Smooth muscle cell (in vitro differentiated cells): ENCODE measurements around the gene ULK4. TPM values are rescaled to one million over a fixed set of nuclear protein-coding genes. Genes with fewer than 3 reads are reported as not detected.

Source experiments
- DNase-seq: peaks from one replicate; lab custom pipeline; 2025; ENCODE audit not compliant: unreplicated experiment; lab: John Stamatoyannopoulos, UW
- H2AFZ ChIP-seq: fragments of 200-600 bp; sonication (generic); 2 replicates; pipeline ENCODE4 v1.6.0; 2016; ENCODE audit warnings: antibody characterized with exemption, low read depth, mild to moderate bottlenecking
- H3F3A ChIP-seq: fragments of 200-600 bp; sonication (generic); 2 replicates; pipeline ENCODE4 v1.6.0; 2017; ENCODE audit warnings: antibody characterized with exemption, low read depth
- H3K27ac ChIP-seq: fragments of 200-600 bp; sonication (generic); 2 replicates; pipeline ENCODE4 v1.5.1; 2016; ENCODE audit warnings: low read depth, mild to moderate bottlenecking
- H3K27me3 ChIP-seq: fragments of 200-600 bp; sonication (generic); 2 replicates; pipeline ENCODE4 v1.6.1; 2016; ENCODE audit warnings: low read depth, mild to moderate bottlenecking
- H3K36me3 ChIP-seq: fragments of 200-600 bp; sonication (generic); 2 replicates; pipeline ENCODE4 v1.5.1; 2016; ENCODE audit warnings: low read depth
- H3K4me1 ChIP-seq: fragments of 200-600 bp; sonication (generic); 2 replicates; pipeline ENCODE4 v1.5.1; 2016; ENCODE audit warnings: low read depth
- H3K4me2 ChIP-seq: fragments of 200-600 bp; sonication (generic); 2 replicates; pipeline ENCODE4 v1.6.0; 2016; ENCODE audit warnings: mild to moderate bottlenecking
- H3K4me3 ChIP-seq: fragments of 200-600 bp; sonication (generic); 2 replicates; pipeline ENCODE4 v1.5.1; 2016; ENCODE audit warnings: mild to moderate bottlenecking
- H3K79me2 ChIP-seq: fragments of 200-600 bp; sonication (generic); 2 replicates; pipeline ENCODE4 v1.6.0; 2016; ENCODE audit warnings: low read depth, mild to moderate bottlenecking
- H3K9ac ChIP-seq: fragments of 200-600 bp; sonication (generic); 2 replicates; pipeline ENCODE4 v1.6.0; 2016; ENCODE audit warnings: low read depth
- H3K9me3 ChIP-seq: fragments of 200-600 bp; sonication (generic); replicated peaks from 2 replicates; pipeline ENCODE4 v1.5.1; 2016; ENCODE audit warnings: low read depth
- H4K20me1 ChIP-seq: fragments of 200-600 bp; sonication (generic); 2 replicates; pipeline ENCODE4 v1.6.0; 2016; ENCODE audit warnings: low read depth
- WGBS: methylation state at CpG from one replicate; pipeline ENCODE4 v1.1.7; 2016; ENCODE audit warnings: low lambda C conversion rate; 5-methylcytosine and 5-hydroxymethylcytosine counted together
- polyA plus RNA-seq: library from polyadenylated mRNA; unstranded; fragments of >200 nt; fragmentation: Nextera tagmentation; extraction: Ambion mirVana; gene quantifications from 2 replicates; pipeline ENCODE4 v1.2.1, GENCODE V29; 2016
- total RNA-seq: library from RNA; depleted of rRNA; stranded (reverse); fragments of >200 nt; gene quantifications from 2 replicates; pipeline ENCODE4 v1.2.3, GENCODE V29; 2014
- TF ChIP-seq, protein P1 (sequence below): fragments of 200-600 bp; sonication (generic); IDR thresholded peaks from 2 replicates; pipeline ENCODE4 v1.5.1; 2017; ENCODE audit warnings: borderline replicate concordance, mild to moderate bottlenecking, antibody characterized with exemption; ENCODE audit not compliant: insufficient read depth, poor library complexity, severe bottlenecking

ULK4 gene
- total and polyA plus RNA-seq, 2 experiments from 2014 or later = 4.3 to 14.2 TPM

- no peak for DNase-seq
- no peaks in the 10 kb centered on the region for H3K9me3 ChIP-seq
- H3K27ac ChIP-seq = peak overlapping the region; percentile 83
- H3K79me2 ChIP-seq = peaks cover 17% of the 10 kb centered on the region
- H3K9ac ChIP-seq = no peak overlapping the region
- WGBS = 82% methylated on average over 4 of the region's 4 CpGs
- peaks cover 75% of the 10 kb centered on the region for H3F3A ChIP-seq
- no peak overlapping the region for H2AFZ ChIP-seq
- peaks cover 5% of the 10 kb centered on the region for H3K4me1 ChIP-seq
- no peak overlapping the region for H3K4me3 ChIP-seq
- peaks cover 34% of the 10 kb centered on the region for H3K36me3 ChIP-seq
- TF ChIP-seq, protein P1, sequence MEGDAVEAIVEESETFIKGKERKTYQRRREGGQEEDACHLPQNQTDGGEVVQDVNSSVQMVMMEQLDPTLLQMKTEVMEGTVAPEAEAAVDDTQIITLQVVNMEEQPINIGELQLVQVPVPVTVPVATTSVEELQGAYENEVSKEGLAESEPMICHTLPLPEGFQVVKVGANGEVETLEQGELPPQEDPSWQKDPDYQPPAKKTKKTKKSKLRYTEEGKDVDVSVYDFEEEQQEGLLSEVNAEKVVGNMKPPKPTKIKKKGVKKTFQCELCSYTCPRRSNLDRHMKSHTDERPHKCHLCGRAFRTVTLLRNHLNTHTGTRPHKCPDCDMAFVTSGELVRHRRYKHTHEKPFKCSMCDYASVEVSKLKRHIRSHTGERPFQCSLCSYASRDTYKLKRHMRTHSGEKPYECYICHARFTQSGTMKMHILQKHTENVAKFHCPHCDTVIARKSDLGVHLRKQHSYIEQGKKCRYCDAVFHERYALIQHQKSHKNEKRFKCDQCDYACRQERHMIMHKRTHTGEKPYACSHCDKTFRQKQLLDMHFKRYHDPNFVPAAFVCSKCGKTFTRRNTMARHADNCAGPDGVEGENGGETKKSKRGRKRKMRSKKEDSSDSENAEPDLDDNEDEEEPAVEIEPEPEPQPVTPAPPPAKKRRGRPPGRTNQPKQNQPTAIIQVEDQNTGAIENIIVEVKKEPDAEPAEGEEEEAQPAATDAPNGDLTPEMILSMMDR = no peak
- H4K20me1 ChIP-seq = peaks cover 71% of the 10 kb centered on the region
- no peak overlapping the region for H3K4me2 ChIP-seq
- no peaks in the 10 kb centered on the region for H3K27me3 ChIP-seq
Measured at GRCh38 chr3:41241161-41241560, 720.7 kb downstream of the ULK4 start.

- no peak for DNase-seq
- Histone ChIP-seq H2AFZ (no peak overlapping the region), H3K27me3 (no peaks in the 10 kb centered on the region), H3K27ac (peak overlapping the region; percentile 43), H3F3A (peaks cover 83% of the 10 kb centered on the region), H3K36me3 (peaks cover 40% of the 10 kb centered on the region), H3K4me2 (no peak overlapping the region), H3K9ac (no peak overlapping the region), H3K9me3 (no peaks in the 10 kb centered on the region), H3K79me2 (peaks cover 23% of the 10 kb centered on the region), H3K4me1 (peaks cover 10% of the 10 kb centered on the region), H3K4me3 (no peak overlapping the region), H4K20me1 (peaks cover 87% of the 10 kb centered on the region)
- TF ChIP-seq, protein P1 = no peak
- 56% methylated on average over 2 of the region's 2 CpGs for WGBS
Measured at GRCh38 chr3:41239587-41239986, 722.3 kb downstream of the ULK4 start.

DNA sequence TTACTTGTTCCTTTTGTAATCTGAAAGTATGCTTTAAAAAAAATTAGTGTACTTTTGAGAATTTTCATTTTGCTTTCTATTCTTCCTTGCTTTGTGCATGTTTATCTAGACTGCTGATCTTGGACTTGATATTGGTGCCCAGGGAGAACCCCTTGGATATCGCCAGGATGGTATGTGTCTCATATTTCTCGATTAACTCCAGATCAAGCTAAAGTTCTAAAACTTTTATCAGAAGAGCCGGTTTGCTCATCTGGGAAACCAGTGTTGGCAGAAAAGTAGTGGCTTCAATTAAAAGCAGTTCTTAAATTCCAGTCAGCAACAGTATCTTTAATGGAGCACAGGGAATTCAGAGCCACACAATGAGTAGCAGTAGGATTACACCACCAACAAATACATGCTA, 724.0 kb downstream of the ULK4 start:
- H2AFZ ChIP-seq = no peak overlapping the region
- WGBS = 91% methylated on average over 3 of the region's 3 CpGs
- no peak for DNase-seq
- peaks cover 100% of the 10 kb centered on the region for H4K20me1 ChIP-seq
- H3K4me1 ChIP-seq = peaks cover 10% of the 10 kb centered on the region
- no peaks in the 10 kb centered on the region for H3K9me3 ChIP-seq
- peaks cover 81% of the 10 kb centered on the region for H3F3A ChIP-seq
- H3K4me2 ChIP-seq = no peak overlapping the region
- H3K27ac ChIP-seq = peak overlapping the region; percentile 37
- H3K36me3 ChIP-seq = peaks cover 56% of the 10 kb centered on the region
- H3K27me3 ChIP-seq = no peaks in the 10 kb centered on the region
- TF ChIP-seq, protein P1 = no peak
- no peak overlapping the region for H3K4me3 ChIP-seq
- peaks cover 40% of the 10 kb centered on the region for H3K79me2 ChIP-seq
- no peak overlapping the region for H3K9ac ChIP-seq

DNA sequence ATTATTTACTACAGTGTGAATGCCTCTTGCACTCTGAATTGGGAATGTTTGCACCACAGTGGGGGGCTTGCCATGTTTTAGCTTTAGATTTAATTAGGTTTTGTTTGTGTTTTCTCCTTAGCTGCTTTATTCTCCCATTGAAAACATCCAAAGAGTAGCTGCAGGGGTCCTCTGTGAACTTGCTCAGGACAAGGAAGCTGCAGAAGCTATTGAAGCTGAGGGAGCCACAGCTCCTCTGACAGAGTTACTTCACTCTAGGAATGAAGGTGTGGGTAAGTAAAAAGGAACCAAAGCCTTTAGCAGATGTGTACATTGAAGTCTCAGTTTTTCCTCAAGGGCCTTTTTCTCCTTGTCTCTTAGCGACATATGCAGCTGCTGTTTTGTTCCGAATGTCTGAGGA, 725.7 kb downstream of the ULK4 start:
- peak overlapping the region; percentile 37 for H3K27ac ChIP-seq
- WGBS = 73% methylated on average over 2 of the region's 2 CpGs
- no peak overlapping the region for H3K4me3 ChIP-seq
- peaks cover 57% of the 10 kb centered on the region for H3K79me2 ChIP-seq
- H3K9me3 ChIP-seq = no peaks in the 10 kb centered on the region
- H3K9ac ChIP-seq = no peak overlapping the region
- no peak overlapping the region for H2AFZ ChIP-seq
- H3K36me3 ChIP-seq = peaks cover 60% of the 10 kb centered on the region
- H3F3A ChIP-seq = peaks cover 69% of the 10 kb centered on the region
- no peak for DNase-seq
- TF ChIP-seq, protein P1 = no peak
- no peak overlapping the region for H3K4me2 ChIP-seq
- H3K27me3 ChIP-seq = no peaks in the 10 kb centered on the region
- H4K20me1 ChIP-seq = peaks cover 100% of the 10 kb centered on the region
- peaks cover 10% of the 10 kb centered on the region for H3K4me1 ChIP-seq
